ENCODE measurements around the gene FAM170B. TPM values are rescaled to one million over a fixed set of nuclear protein-coding genes. Genes with fewer than 3 reads are reported as not detected.

FAM170B gene
- total RNA-seq, 1 donor from 2014 or later = not detected

DNA sequence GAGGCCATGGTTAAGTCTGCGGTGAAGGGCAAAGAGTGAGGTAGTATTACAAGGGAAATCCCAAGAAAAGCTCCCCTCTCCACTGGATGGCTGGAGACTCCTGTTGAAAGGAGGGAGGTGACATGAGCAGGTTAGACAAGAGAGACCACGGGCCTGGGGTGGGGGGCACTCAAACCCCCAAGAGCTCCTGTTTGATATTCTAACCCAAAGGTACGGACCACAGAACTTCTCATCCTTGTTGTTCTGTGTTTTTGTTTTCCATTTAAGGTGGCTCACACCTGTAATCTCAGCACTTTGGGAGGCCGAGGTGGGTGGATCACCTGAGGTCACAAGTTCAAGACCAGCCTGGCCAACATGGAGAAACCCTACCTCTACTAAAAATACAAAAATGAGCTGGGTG is 30.1 kb downstream of the FAM170B start:
- peaks cover 9% of the 10 kb centered on the region for H3K4me1 Mint-ChIP-seq (ENCODE audit: low read depth)
- H3K9me3 Mint-ChIP-seq (ENCODE audit: low read depth) = peaks cover 2% of the 10 kb centered on the region
- H3K27ac Mint-ChIP-seq (ENCODE audit: unreplicated experiment) = no peak overlapping the region
- no peak overlapping the region for H3K4me3 Mint-ChIP-seq (ENCODE audit: unreplicated experiment)
- TF ChIP-seq, protein P1, sequence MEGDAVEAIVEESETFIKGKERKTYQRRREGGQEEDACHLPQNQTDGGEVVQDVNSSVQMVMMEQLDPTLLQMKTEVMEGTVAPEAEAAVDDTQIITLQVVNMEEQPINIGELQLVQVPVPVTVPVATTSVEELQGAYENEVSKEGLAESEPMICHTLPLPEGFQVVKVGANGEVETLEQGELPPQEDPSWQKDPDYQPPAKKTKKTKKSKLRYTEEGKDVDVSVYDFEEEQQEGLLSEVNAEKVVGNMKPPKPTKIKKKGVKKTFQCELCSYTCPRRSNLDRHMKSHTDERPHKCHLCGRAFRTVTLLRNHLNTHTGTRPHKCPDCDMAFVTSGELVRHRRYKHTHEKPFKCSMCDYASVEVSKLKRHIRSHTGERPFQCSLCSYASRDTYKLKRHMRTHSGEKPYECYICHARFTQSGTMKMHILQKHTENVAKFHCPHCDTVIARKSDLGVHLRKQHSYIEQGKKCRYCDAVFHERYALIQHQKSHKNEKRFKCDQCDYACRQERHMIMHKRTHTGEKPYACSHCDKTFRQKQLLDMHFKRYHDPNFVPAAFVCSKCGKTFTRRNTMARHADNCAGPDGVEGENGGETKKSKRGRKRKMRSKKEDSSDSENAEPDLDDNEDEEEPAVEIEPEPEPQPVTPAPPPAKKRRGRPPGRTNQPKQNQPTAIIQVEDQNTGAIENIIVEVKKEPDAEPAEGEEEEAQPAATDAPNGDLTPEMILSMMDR (IDR thresholded peaks at IDR 0.05) = no peak
- DNase-seq (ENCODE audit: low spot score) = no peak
- H3K36me3 Mint-ChIP-seq (ENCODE audit: low read depth) = peaks cover 7% of the 10 kb centered on the region
- H3K27me3 Mint-ChIP-seq (ENCODE audit: low read depth) = peaks cover 1% of the 10 kb centered on the region

GRCh38 chr10:49099046-49099445 is 34.8 kb downstream of the FAM170B start:
- no peaks in the 10 kb centered on the region for H3K4me1 Mint-ChIP-seq (ENCODE audit: low read depth)
- H3K27me3 Mint-ChIP-seq (ENCODE audit: low read depth) = peaks cover 1% of the 10 kb centered on the region
- peaks cover 2% of the 10 kb centered on the region for H3K9me3 Mint-ChIP-seq (ENCODE audit: low read depth)
- no peak overlapping the region for H3K27ac Mint-ChIP-seq (ENCODE audit: unreplicated experiment)
- TF ChIP-seq, protein P1 (IDR thresholded peaks at IDR 0.05) = no peak
- no peak overlapping the region for H3K4me3 Mint-ChIP-seq (ENCODE audit: unreplicated experiment)
- H3K36me3 Mint-ChIP-seq (ENCODE audit: low read depth) = peaks cover 7% of the 10 kb centered on the region
- no peak for DNase-seq (ENCODE audit: low spot score)

DNA sequence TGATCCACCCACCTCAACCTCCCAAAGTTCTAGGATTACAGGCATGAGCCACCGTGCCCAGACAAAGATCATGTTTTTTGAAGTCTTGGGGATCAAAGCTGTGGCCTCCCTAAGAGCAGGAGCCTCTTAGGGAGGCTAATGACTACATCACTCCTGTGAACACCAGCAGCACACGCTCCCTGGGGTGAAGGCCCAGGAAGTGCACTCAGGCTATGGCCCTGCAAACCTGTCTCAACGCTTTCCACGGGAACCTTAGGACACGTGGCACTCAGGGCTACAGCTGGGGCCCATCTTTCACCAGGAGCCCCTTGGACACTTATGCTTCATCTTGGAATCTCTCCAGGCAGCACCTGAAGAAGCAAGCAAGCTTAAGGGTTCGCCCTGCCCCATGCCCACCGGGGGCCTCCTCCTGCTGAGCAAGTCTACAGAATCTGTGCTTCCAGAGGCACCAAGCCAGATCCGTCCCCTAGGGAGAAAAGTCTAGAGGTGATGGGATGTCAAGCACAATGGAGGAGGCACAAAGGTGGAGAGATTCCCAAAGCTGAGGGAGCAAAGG is 36.9 kb downstream of the FAM170B start:
- Mint-ChIP-seq H3K9me3 (ENCODE audit: low read depth) (peaks cover 2% of the 10 kb centered on the region), H3K27me3 (ENCODE audit: low read depth) (peaks cover 1% of the 10 kb centered on the region), H3K36me3 (ENCODE audit: low read depth) (peaks cover 7% of the 10 kb centered on the region), H3K4me3 (ENCODE audit: unreplicated experiment) (no peak overlapping the region), H3K4me1 (ENCODE audit: low read depth) (no peaks in the 10 kb centered on the region), H3K27ac (ENCODE audit: unreplicated experiment) (no peak overlapping the region)
- DNase-seq (ENCODE audit: low spot score) = no peak
- TF ChIP-seq, protein P1 (IDR thresholded peaks at IDR 0.05) = no peak

DNA sequence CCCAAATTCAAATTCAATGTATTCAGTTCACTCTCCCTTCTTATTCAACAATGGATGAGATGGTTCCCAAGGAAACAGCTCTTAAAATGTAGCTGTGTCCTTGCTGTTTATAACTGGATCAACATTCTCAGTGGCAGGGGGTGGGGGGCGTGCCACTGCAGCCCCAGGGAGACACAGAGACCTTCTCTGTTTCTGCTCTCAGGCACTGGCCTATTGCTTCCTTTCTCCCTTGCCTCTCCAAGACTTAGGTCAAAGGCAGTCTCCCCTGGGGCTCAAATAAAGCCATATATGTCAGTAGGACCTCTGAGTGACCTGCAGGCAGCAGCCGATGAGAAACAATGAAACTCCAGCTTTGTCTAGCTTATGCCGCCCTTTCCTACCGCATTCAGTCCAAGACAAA is 39.2 kb downstream of the FAM170B start:
- DNase-seq (ENCODE audit: low spot score) = no peak
- H3K4me3 Mint-ChIP-seq (ENCODE audit: unreplicated experiment) = no peak overlapping the region
- no peak overlapping the region for H3K27ac Mint-ChIP-seq (ENCODE audit: unreplicated experiment)
- no peaks in the 10 kb centered on the region for H3K9me3 Mint-ChIP-seq (ENCODE audit: low read depth)
- H3K36me3 Mint-ChIP-seq (ENCODE audit: low read depth) = peaks cover 5% of the 10 kb centered on the region
- TF ChIP-seq, protein P1 (IDR thresholded peaks at IDR 0.05) = no peak
- H3K4me1 Mint-ChIP-seq (ENCODE audit: low read depth) = peaks cover 3% of the 10 kb centered on the region
- H3K27me3 Mint-ChIP-seq (ENCODE audit: low read depth) = no peaks in the 10 kb centered on the region

DNA sequence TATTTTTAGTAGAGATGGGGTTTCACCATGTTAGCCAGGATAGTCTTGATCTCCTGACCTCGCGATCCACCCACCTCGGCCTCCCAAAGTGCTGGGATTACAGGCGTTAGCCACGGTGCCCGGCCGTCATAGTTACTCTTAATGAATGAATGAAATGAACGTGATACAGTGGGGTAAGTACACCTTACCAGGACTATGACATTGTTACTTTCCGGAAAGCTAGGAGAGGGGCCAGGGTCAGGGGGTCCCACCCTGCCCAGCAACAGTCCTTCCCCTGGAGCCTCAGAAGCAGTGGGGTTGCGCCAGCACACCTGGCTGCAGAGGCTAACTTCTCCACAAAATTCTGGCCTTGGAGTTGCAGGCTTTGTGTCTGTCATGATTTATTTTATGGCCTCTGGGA is 39.9 kb downstream of the FAM170B start:
- DNase-seq (ENCODE audit: low spot score) = no peak
- H3K4me3 Mint-ChIP-seq (ENCODE audit: unreplicated experiment) = no peak overlapping the region
- no peaks in the 10 kb centered on the region for H3K27me3 Mint-ChIP-seq (ENCODE audit: low read depth)
- TF ChIP-seq, protein P1 (IDR thresholded peaks at IDR 0.05) = no peak
- H3K36me3 Mint-ChIP-seq (ENCODE audit: low read depth) = peaks cover 2% of the 10 kb centered on the region
- no peak overlapping the region for H3K27ac Mint-ChIP-seq (ENCODE audit: unreplicated experiment)
- H3K9me3 Mint-ChIP-seq (ENCODE audit: low read depth) = no peaks in the 10 kb centered on the region
- peaks cover 4% of the 10 kb centered on the region for H3K4me1 Mint-ChIP-seq (ENCODE audit: low read depth)
